ENCODE measurements around the gene VKORC1.

Gene VKORC1

GRCh38 chr16:31076319-31076718 lies 18.3 kb downstream of the VKORC1 start:
- no peak for TF ChIP-seq NFIC (IDR thresholded peaks at IDR 0.05)
- no peak for TF ChIP-seq FOXM1 (IDR thresholded peaks at IDR 0.05; ENCODE audit: borderline replicate concordance, low read depth)
- TF ChIP-seq EP300 (IDR thresholded peaks at IDR 0.05; ENCODE audit: borderline replicate concordance): no peak
- TF ChIP-seq REST (IDR thresholded peaks at IDR 0.05; ENCODE audit: low read depth): no peak
- no peak for TF ChIP-seq EGR1 (IDR thresholded peaks at IDR 0.05)
- no peak for TF ChIP-seq RAD21 (IDR thresholded peaks at IDR 0.05; ENCODE audit: low read depth)
- TF ChIP-seq TCF12 (IDR thresholded peaks at IDR 0.05; ENCODE audit: low read depth): no peak
- TF ChIP-seq CREB1 (IDR thresholded peaks at IDR 0.05; ENCODE audit: low read depth): no peak
- no peak for TF ChIP-seq USF1 (IDR thresholded peaks at IDR 0.05)
- TF ChIP-seq MAX (IDR thresholded peaks at IDR 0.05): no peak
- TF ChIP-seq CEBPB (IDR thresholded peaks at IDR 0.05): no peak

- TF ChIP-seq NFIC (IDR thresholded peaks at IDR 0.05) (no peak), MAX (IDR thresholded peaks at IDR 0.05) (no peak), USF1 (IDR thresholded peaks at IDR 0.05) (no peak), RAD21 (IDR thresholded peaks at IDR 0.05; ENCODE audit: low read depth) (no peak), EP300 (IDR thresholded peaks at IDR 0.05; ENCODE audit: borderline replicate concordance) (no peak), TEAD4 (IDR thresholded peaks at IDR 0.05) (no peak), FOXM1 (IDR thresholded peaks at IDR 0.05; ENCODE audit: borderline replicate concordance, low read depth) (no peak), TAF1 (IDR thresholded peaks at IDR 0.05; ENCODE audit: low read depth) (no peak), ZBTB7A (IDR thresholded peaks at IDR 0.05; ENCODE audit: low read depth) (no peak), EGR1 (IDR thresholded peaks at IDR 0.05) (no peak), YY1 (IDR thresholded peaks at IDR 0.05; ENCODE audit: low read depth) (no peak), CREB1 (IDR thresholded peaks at IDR 0.05; ENCODE audit: low read depth) (no peak), REST (IDR thresholded peaks at IDR 0.05; ENCODE audit: low read depth) (no peak)
Observed at GRCh38 chr16:31074814-31075183, 19.8 kb downstream of the VKORC1 start.

- 0 out of 2 replicates have a peak, but pooled peaks have one; percentile 36 for TF ChIP-seq FOXM1 (IDR thresholded peaks at IDR 0.05; ENCODE audit: borderline replicate concordance, low read depth)
- TF ChIP-seq CEBPB (IDR thresholded peaks at IDR 0.05): no peak; the same call in 1 of the 2 replicates
- TF ChIP-seq ZBTB7A (IDR thresholded peaks at IDR 0.05; ENCODE audit: low read depth): 0 out of 2 replicates have a peak, but pooled peaks have one; percentile 64
- peak; percentile 31; the same call in 1 of the 2 replicates for TF ChIP-seq EP300 (IDR thresholded peaks at IDR 0.05; ENCODE audit: borderline replicate concordance)
- TF ChIP-seq EGR1 (IDR thresholded peaks at IDR 0.05): 0 out of 2 replicates have a peak, but pooled peaks have one; percentile 25
- TF ChIP-seq TAF1 (IDR thresholded peaks at IDR 0.05; ENCODE audit: low read depth): peak; percentile 82
- peak; percentile 89 for TF ChIP-seq MAX (IDR thresholded peaks at IDR 0.05)
- TF ChIP-seq RAD21 (IDR thresholded peaks at IDR 0.05; ENCODE audit: low read depth): no peak
- TF ChIP-seq NFIC (IDR thresholded peaks at IDR 0.05): no peak
- TF ChIP-seq TCF12 (IDR thresholded peaks at IDR 0.05; ENCODE audit: low read depth): peak; percentile 49; the same call in 1 of the 2 replicates
- peak; percentile 82 for TF ChIP-seq CREB1 (IDR thresholded peaks at IDR 0.05; ENCODE audit: low read depth)
- TF ChIP-seq YY1 (IDR thresholded peaks at IDR 0.05; ENCODE audit: low read depth): peak; percentile 64; the same call in 1 of the 2 replicates
- peak; percentile 43; the same call in 1 of the 2 replicates for TF ChIP-seq USF1 (IDR thresholded peaks at IDR 0.05)
Observed at GRCh38 chr16:31073970-31074813, 20.4 kb downstream of the VKORC1 start, which contains the start of the genes ZNF646 and ZNF668. Gene ZNF646, plus strand, starts transcription at chr16:31074422. Its CDS starts 1,903 bp downstream, at chr16:31076325. Gene ZNF668, minus strand, starts transcription at chr16:31074240. Its CDS starts 9,781 bp downstream, at chr16:31064459.

- TF ChIP-seq NFIC (IDR thresholded peaks at IDR 0.05) (peak; percentile 39), REST (IDR thresholded peaks at IDR 0.05; ENCODE audit: low read depth) (no peak), MAX (IDR thresholded peaks at IDR 0.05) (peak; percentile 59; the same call in 1 of the 2 replicates), TAF1 (IDR thresholded peaks at IDR 0.05; ENCODE audit: low read depth) (peak; percentile 52), TEAD4 (IDR thresholded peaks at IDR 0.05) (0 out of 2 replicates have a peak, but pooled peaks have one; percentile 21), EP300 (IDR thresholded peaks at IDR 0.05; ENCODE audit: borderline replicate concordance) (no peak; the same call in 1 of the 2 replicates), YY1 (IDR thresholded peaks at IDR 0.05; ENCODE audit: low read depth) (peak; percentile 79), CREB1 (IDR thresholded peaks at IDR 0.05; ENCODE audit: low read depth) (0 out of 2 replicates have a peak, but pooled peaks have one; percentile 19), FOXM1 (IDR thresholded peaks at IDR 0.05; ENCODE audit: borderline replicate concordance, low read depth) (no peak), ZBTB7A (IDR thresholded peaks at IDR 0.05; ENCODE audit: low read depth) (peak; percentile 45; the same call in 1 of the 2 replicates), RAD21 (IDR thresholded peaks at IDR 0.05; ENCODE audit: low read depth) (peak; percentile 10; the same call in 1 of the 2 replicates), TCF12 (IDR thresholded peaks at IDR 0.05; ENCODE audit: low read depth) (no peak; the same call in 1 of the 2 replicates), USF1 (IDR thresholded peaks at IDR 0.05) (no peak), EGR1 (IDR thresholded peaks at IDR 0.05) (0 out of 2 replicates have a peak, but pooled peaks have one; percentile 1), CEBPB (IDR thresholded peaks at IDR 0.05) (no peak)
Observed at GRCh38 chr16:31073142-31073969, 21.2 kb downstream of the VKORC1 start.
